Lung microvascular endothelial cell (primary cell): ENCODE data around the gene GLT1D1. TPM values are rescaled to one million over a fixed set of nuclear protein-coding genes. Genes with fewer than 3 reads are reported as not detected.
"Not testable (repeated sequence)": the region's sequence is repeated elsewhere in the genome, so short reads cannot be mapped to it uniquely, and the experiment has no call there.

Experiments used
- DNase-seq, 2 donors: peaks; one replicate each; pipeline versions ENCODE4 v3.0.0 to v3.0.0-alpha.2; 2010; ENCODE audit warnings: low read depth in 2 of 2
- total RNA-seq: library from RNA; depleted of rRNA; stranded (reverse); fragments of >200 nt; gene quantifications from 2 replicates; pipeline ENCODE4 v1.2.1, GENCODE V29; 2014

Gene GLT1D1
- total RNA-seq, 1 donor from 2014 or later: not detected

- DNase-seq: no peak
Measured at GRCh38 chr12:128820253-128820652, 33.0 kb upstream of the GLT1D1 start.

GRCh38 chr12:128820723-128821432, 32.4 kb upstream of the GLT1D1 start:
- no peak for DNase-seq

GRCh38 chr12:128823216-128823915, 29.9 kb upstream of the GLT1D1 start:
- DNase-seq: no peak

- DNase-seq: peak; percentile 93 to 94
Measured at GRCh38 chr12:128823916-128824839, 29.1 kb upstream of the GLT1D1 start, which contains the start of gene SLC15A4. SLC15A4 (minus strand) TSS chr12:128823958; CDS start chr12:128823943, 15 bp downstream.

GRCh38 chr12:128825835-128826234, 27.4 kb upstream of the GLT1D1 start:
- no peak for DNase-seq

- no peak for DNase-seq
Measured at GRCh38 chr12:128827724-128828123, 25.6 kb upstream of the GLT1D1 start.

- DNase-seq: no peak
Measured at GRCh38 chr12:128829861-128830504, 23.3 kb upstream of the GLT1D1 start.

GRCh38 chr12:128830505-128830893, 22.8 kb upstream of the GLT1D1 start:
- DNase-seq: no peak

- no peak for DNase-seq
Measured at GRCh38 chr12:128833418-128833817, 19.9 kb upstream of the GLT1D1 start.

GRCh38 chr12:128839885-128840284, 13.4 kb upstream of the GLT1D1 start:
- DNase-seq: not testable (repeated sequence)

GRCh38 chr12:128840862-128841468, 12.3 kb upstream of the GLT1D1 start:
- DNase-seq: no peak

- DNase-seq: no peak
Measured at GRCh38 chr12:128842579-128842978, 10.7 kb upstream of the GLT1D1 start.

GRCh38 chr12:128843538-128843937, 9.7 kb upstream of the GLT1D1 start:
- no peak for DNase-seq

GRCh38 chr12:128844031-128844635, 9.1 kb upstream of the GLT1D1 start:
- DNase-seq: no peak

- DNase-seq: not testable (repeated sequence)
Measured at GRCh38 chr12:128846671-128847070, 6.6 kb upstream of the GLT1D1 start.

- DNase-seq: no peak
Measured at GRCh38 chr12:128848371-128848770, 4.9 kb upstream of the GLT1D1 start.

GRCh38 chr12:128849806-128850205, 3.5 kb upstream of the GLT1D1 start:
- not testable (repeated sequence) for DNase-seq

GRCh38 chr12:128850400-128850799, 2.9 kb upstream of the GLT1D1 start:
- DNase-seq: no peak

GRCh38 chr12:128851429-128851828, 1.8 kb upstream of the GLT1D1 start:
- DNase-seq: not testable (repeated sequence)

GRCh38 chr12:128852026-128852698, 1.1 kb upstream of the GLT1D1 start:
- DNase-seq: no peak
